GM18505 (cell line): ENCODE measurements around the gene ASCC3.

Experiments used
- ATAC-seq: cut with Tn5 transposase; IDR thresholded peaks from one replicate; pipeline ENCODE4 v1.9.1; 2021; ENCODE audit not compliant: unreplicated experiment
- POLR2A ChIP-seq: IDR thresholded peaks from 4 replicates; pipeline ENCODE4 v1.6.1; 2011; ENCODE audit warnings: borderline replicate concordance; ENCODE audit not compliant: insufficient read depth, insufficient read length; ENCODE audit errors: extremely low read depth

Gene ASCC3

DNA sequence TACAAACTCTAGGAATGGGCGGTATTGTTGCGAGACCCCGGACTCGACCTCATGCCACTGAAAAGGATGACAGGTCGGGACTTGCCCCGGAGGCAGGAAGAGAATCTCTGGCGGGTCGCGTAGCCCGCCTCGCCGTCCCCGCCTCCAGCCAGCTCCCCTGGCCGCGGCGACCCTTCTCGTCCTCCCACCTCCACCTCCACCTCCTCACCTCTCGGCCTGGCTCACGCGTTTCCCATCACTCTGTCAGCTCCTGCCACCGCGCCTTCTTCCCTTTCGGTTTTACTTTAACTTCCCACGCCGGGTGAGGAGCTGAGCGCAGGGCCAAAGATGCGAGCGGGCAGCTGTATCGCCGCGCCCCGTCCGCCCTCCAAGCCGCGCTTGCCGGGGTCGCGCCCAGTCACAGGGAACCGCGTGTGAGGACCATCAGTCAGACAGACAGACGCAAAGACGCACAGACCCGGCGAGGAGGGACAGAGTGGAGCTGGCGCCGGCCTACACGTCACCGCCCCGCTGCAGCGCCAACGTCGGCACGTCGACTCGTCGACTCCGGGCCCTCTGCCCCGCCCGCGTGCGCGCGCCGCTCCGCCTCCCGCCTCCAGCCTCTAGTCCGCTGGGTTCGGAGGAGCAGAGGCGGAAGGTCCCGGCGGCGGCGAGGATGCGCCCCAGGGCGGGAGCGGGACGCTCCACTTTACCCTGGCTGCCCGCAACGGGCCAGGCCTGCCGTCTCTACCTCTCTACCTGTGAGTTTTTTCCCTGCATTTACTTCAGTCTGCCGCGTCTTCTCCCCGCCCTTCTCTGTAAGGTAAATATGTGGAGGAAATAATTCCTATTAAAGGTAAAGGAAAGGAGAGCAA is at the start of gene ASCC3:
Gene ASCC3, minus strand, starts transcription at position 477 of the 854 bp plus-strand sequence. CDS start 13,332 bp downstream, outside the sequence.
- peak; percentile 98 for ATAC-seq
- TF ChIP-seq POLR2A, result peak; percentile 95

- no peak for TF ChIP-seq POLR2A
- no peak for ATAC-seq
Measured at GRCh38 chr6:100925749-100926148, 44.6 kb upstream of the ASCC3 start.

DNA sequence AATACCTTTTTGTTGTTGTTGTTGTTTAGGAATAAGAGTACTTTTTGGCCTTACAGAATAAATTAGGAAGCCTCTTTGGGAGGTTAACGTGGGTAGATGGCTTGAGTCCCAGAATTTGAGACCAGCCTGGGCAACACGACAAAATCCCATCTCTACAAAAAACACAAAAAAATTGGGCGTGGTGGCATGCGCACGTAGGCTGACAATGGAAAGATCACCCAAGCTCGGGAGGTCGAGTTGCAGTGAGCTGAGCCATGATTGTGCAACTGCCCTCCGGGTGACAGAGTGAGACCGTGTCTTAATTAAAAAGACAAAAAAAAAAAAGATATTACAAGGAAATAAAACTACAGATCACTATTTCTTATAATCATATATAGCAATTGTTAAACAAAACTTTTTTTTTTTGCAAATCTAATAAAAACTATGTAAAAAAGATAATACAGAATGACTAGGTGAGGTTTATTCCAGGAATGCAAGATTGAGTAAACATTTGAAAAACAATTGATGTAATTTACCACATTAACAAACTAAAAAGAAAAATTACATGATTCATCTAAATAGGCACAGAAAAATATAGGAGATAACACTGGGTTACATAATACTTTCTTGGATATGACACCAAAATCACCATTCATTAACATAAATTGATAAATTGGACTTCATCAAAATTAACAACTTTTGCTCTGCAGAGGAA is 43.6 kb upstream of the ASCC3 start:
- ATAC-seq, result no peak
- no peak for TF ChIP-seq POLR2A

DNA sequence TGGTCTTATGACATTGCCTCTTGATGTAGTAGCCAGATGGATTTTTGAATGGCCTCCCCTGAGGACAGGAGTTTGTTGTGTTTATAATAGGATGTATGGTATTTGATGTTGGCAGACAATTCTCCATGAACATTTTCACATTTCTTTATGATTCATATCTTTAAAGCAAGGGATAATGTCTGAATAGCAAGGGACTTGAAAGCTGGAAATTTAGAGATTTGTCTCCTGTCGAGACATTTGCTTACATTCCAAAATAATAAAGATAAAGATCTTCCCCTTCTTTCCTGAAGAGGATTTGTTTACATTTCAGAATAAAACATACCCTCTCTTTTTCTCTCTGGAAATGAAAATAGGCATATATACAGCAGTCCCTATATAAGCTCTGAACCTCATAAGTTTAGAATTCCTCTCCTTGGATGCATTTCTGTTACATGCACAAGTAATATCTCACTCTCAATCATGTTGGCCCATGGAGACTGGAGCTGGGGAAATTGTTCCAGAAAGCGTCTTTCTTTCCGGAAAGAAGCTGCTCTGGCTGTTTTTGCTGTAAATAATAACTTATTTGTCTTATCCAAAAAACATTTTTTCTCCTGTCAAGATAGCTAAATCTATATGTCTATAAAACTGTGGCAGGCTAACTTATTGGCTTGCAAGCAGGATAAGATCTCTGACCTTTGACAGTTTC is 42.5 kb upstream of the ASCC3 start:
- no peak for ATAC-seq
- TF ChIP-seq POLR2A, result no peak

- no peak for TF ChIP-seq POLR2A
- ATAC-seq, result no peak
Measured at GRCh38 chr6:100920028-100920605, 39.0 kb upstream of the ASCC3 start.

GRCh38 chr6:100918152-100918551 is 37.0 kb upstream of the ASCC3 start:
- no peak for TF ChIP-seq POLR2A
- no peak for ATAC-seq

DNA sequence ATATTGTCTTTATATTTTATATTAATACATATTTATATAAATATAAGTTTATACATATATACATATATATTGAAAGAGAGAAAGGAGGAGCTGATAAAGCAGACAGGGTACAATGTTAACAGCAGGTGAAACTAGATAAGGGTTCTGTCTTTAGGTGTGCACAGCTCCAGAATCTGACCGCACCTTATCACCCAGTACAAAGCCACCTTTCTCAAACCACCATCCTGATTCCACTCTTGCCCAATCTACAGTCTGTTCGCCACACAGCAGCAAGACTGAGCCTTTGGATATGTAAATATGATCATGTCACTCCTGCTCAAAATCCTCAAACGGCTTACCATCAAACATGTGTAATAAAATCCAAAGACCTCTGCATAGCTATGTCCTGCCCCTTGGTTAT is 34.7 kb upstream of the ASCC3 start:
- ATAC-seq, result no peak
- no peak for TF ChIP-seq POLR2A

DNA sequence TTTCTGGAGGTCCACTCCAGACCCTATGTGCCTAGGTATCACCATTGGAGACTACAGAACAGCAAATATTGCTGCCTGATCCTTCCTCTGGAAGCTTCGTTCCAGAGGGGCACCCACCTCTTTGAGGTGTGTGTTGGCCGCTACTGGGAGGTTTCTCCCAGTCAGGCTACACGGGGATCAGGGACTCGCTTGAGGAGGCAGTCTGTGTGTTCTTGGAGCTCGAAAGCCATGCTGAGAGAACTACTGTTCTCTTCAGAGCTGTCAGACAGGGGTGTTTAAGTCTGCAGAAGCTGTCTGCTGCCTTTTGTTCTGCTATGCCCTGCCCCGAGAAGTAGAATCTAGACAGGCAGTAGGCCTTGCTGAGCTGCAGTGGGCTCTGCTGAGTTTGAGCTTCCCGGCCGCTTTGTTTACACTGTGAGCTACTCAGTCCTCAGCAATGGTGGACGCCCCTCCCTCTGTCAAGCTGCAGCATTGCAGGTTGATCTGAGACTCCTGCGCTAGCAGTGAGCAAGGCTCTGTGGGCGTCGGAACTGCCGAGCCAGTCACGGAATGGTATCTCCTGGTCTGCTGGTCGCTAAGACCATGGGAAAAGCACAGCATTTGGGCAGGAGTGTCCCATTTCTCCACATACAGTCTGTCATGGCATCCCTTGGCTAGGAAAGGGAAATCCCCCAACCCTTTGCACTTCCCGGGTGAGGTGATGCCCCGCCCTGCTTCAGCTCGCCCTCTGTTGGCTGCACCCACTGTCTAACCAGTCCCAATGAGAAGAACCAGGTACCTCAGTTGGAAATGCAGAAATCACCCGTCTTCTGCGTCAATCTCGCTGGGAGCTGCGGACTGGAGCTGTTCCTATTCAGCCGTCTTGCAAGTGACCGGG is 32.5 kb upstream of the ASCC3 start:
- no peak for TF ChIP-seq POLR2A
- ATAC-seq, result no peak

GRCh38 chr6:100906325-100906724 is 25.2 kb upstream of the ASCC3 start:
- no peak for TF ChIP-seq POLR2A
- no peak for ATAC-seq

DNA sequence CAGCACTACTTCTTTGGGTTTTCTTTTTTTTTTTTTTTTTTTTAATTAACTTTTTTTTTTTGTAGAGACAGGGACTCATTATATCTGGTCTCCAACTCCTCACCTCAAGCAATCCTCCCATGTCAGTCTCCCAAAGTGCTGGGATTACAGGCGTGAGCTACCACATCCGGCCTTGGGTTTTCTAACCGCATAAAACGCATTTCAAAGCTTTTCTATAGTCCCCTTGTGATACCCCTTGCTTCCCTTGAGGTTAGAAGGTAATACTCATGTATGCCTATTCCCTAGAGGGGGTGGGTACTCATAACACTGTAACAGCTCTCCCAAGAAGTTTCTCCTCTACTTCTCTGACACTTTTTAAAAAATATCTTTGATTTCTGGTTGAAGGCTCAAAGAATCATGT is 23.9 kb upstream of the ASCC3 start:
- no peak for ATAC-seq
- no peak for TF ChIP-seq POLR2A

GRCh38 chr6:100904316-100904715 is 23.2 kb upstream of the ASCC3 start:
- no peak for ATAC-seq
- TF ChIP-seq POLR2A, result no peak

- ATAC-seq, result no peak
- no peak for TF ChIP-seq POLR2A
Measured at GRCh38 chr6:100901582-100901981, 20.5 kb upstream of the ASCC3 start.
